CD4-positive, alpha-beta memory T cell (primary cell): Measurements from ENCODE around the gene CD2. TPM values are rescaled to one million over a fixed set of nuclear protein-coding genes. Genes with fewer than 3 reads are reported as not detected.
A peak's percentile ranks its signal among the peaks of the same experiment; 100 is the strongest.

Source experiments
- CTCF ChIA-PET: fragments of 350-600 bp; sonication (Branson Sonifier 250); formaldehyde crosslinking; loops from one replicate; lab custom pipeline; 2021; ENCODE audit warnings: inconsistent platforms; ENCODE audit not compliant: partially characterized antibody; lab: Charles Lee
- POLR2A ChIA-PET: fragments of 350-600 bp; sonication (Branson Sonifier 250); formaldehyde crosslinking; loops from one replicate; lab custom pipeline; 2021; ENCODE audit not compliant: partially characterized antibody; lab: Charles Lee
- DNase-seq, 5 donors: peaks; one replicate each; pipeline versions ENCODE4 v3.0.0 to v3.0.0-alpha.2; 2020 to 2022; ENCODE audit warnings: mixed read lengths in 1 of 5
- H3K27ac ChIP-seq: one replicate; pipeline ENCODE4 v1.7.0; 2013; ENCODE audit warnings: low read depth, low read length
- H3K27me3 ChIP-seq: 2 replicates; pipeline ENCODE4 v1.7.0; 2013; ENCODE audit warnings: mild to moderate bottlenecking, low read length, moderate library complexity; ENCODE audit not compliant: insufficient read depth
- H3K36me3 ChIP-seq: 2 replicates; pipeline ENCODE4 v1.7.0; 2013; ENCODE audit warnings: mild to moderate bottlenecking, low read length, moderate library complexity; ENCODE audit not compliant: insufficient read depth
- H3K4me1 ChIP-seq: 2 replicates; pipeline ENCODE4 v1.7.0; 2013; ENCODE audit warnings: mild to moderate bottlenecking, low read length, moderate library complexity; ENCODE audit not compliant: insufficient read depth
- H3K4me3 ChIP-seq, 2 donors: one replicate each; pipeline ENCODE4 v1.7.0; 2013; ENCODE audit warnings: low read length in 2 of 2, mild to moderate bottlenecking in 1 of 2
- H3K9me3 ChIP-seq, 2 donors: one replicate each; pipeline ENCODE4 v1.7.0; 2013; ENCODE audit warnings: low read length in 2 of 2, control low read depth in 1 of 2; ENCODE audit not compliant: control insufficient read depth in 1 of 2
- H3K27ac Mint-ChIP-seq, 7 donors: one replicate each; pipeline ENCODE4 v1.8.0; 2020 to 2021; ENCODE audit warnings: mixed read lengths in 7 of 7, mild to moderate bottlenecking in 6 of 7, inconsistent platforms in 3 of 7, moderate library complexity in 3 of 7
- H3K27me3 Mint-ChIP-seq, 2 donors: one replicate each; pipeline ENCODE4 v1.8.0; 2020 to 2021; ENCODE audit warnings: mixed read lengths in 2 of 2
- H3K36me3 Mint-ChIP-seq, 2 donors: one replicate each; pipeline ENCODE4 v1.8.0; 2020 to 2021; ENCODE audit warnings: mixed read lengths in 2 of 2, inconsistent platforms in 1 of 2, mild to moderate bottlenecking in 1 of 2
- H3K4me1 Mint-ChIP-seq, 4 donors: one replicate each; pipeline ENCODE4 v1.8.0; 2020 to 2021; ENCODE audit warnings: mixed read lengths in 4 of 4, mild to moderate bottlenecking in 1 of 4
- H3K4me3 Mint-ChIP-seq, 8 donors: one replicate each; pipeline ENCODE4 v1.8.0; 2020 to 2021; ENCODE audit warnings: mixed read lengths in 8 of 8, mild to moderate bottlenecking in 7 of 8, moderate library complexity in 6 of 8, inconsistent platforms in 3 of 8
- H3K9me3 Mint-ChIP-seq, 8 donors: one replicate each; pipeline ENCODE4 v1.8.0; 2020 to 2021; ENCODE audit warnings: mixed read lengths in 8 of 8, mild to moderate bottlenecking in 5 of 8, inconsistent platforms in 3 of 8, moderate library complexity in 1 of 8
- intact Hi-C: fragments of 100-400 bp; cut with micrococcal nuclease; formaldehyde crosslinking; loops from one replicate; pipeline ENCODE4 v1.15.1; 2023
- polyA plus RNA-seq, 2 donors: library from polyadenylated mRNA; unstranded; fragments of 300-500 nt; fragmentation: Illumina TruSeq; gene quantifications; one replicate each; pipeline ENCODE4 v1.2.3, GENCODE V29; 2021
- total RNA-seq, 2 experiments: library from RNA; stranded (reverse); gene quantifications; one replicate each; pipeline ENCODE4 v1.2.3, GENCODE V29; 2021

CD2 gene
- total and polyA plus RNA-seq, 4 experiments from 2014 or later, result 305 to 471 (median 363) TPM

DNA sequence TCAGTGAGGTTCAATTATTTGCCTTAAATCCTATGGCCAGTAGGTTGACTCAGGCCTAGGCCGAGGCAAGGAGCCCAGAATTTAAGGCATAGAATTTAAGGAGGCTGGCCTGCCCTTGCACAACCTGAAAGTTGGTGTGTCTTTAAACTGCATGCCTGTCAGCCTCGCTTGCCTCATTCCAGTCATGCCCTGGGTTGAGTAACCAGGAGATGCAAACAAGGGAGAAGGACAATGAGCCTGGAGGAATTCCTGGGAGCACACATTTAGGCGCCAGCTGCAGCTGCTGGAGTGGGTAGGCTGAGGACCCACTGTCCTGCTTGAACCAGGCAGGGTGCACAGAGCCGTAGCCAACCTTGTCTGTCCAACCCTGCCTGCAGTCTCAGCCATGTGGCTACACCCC is 11.7 kb downstream of the CD2 start:
- Histone ChIP-seq H3K36me3 (peaks cover 69% of the 10 kb centered on the region), H3K4me3 (no peak overlapping the region), H3K27ac (peak overlapping the region; percentile 88), H3K4me1 (peaks cover 100% of the 10 kb centered on the region), H3K9me3 (no peaks in the 10 kb centered on the region), H3K27me3 (no peaks in the 10 kb centered on the region)
- Mint-ChIP-seq H3K27me3 (no peaks in the 10 kb centered on the region), H3K36me3 (peaks cover 80 to 86% of the 10 kb centered on the region in 2 donors), H3K4me1 (peaks cover 83 to 100% (median 95%) of the 10 kb centered on the region in 4 donors), H3K9me3 (no peaks in the 10 kb centered on the region), H3K27ac (peak overlapping the region; percentile 97 to 99 (median 98)), H3K4me3 (peak overlapping the region; percentile 7 to 94 (median 83))
- ChIA-PET CTCF (interaction anchor here (1.1 to 15.3 kb wide), 7 partner anchors 12 to 50 kb away, joined by 3 to 276 read pairs (median 69); partner anchors contain the start of gene CD2), POLR2A (interaction anchor here (1.0 to 33.0 kb wide), 7 partner anchors 3 to 221 kb away, joined by 3 to 1832 read pairs (median 513); partner anchors contain the start of gene CD2)
- intact Hi-C loops, result loop anchor here (10.0 kb wide), 1 partner anchor 391 kb away; the partner anchor contains the start of gene ATP1A1
- no peak for DNase-seq

DNA sequence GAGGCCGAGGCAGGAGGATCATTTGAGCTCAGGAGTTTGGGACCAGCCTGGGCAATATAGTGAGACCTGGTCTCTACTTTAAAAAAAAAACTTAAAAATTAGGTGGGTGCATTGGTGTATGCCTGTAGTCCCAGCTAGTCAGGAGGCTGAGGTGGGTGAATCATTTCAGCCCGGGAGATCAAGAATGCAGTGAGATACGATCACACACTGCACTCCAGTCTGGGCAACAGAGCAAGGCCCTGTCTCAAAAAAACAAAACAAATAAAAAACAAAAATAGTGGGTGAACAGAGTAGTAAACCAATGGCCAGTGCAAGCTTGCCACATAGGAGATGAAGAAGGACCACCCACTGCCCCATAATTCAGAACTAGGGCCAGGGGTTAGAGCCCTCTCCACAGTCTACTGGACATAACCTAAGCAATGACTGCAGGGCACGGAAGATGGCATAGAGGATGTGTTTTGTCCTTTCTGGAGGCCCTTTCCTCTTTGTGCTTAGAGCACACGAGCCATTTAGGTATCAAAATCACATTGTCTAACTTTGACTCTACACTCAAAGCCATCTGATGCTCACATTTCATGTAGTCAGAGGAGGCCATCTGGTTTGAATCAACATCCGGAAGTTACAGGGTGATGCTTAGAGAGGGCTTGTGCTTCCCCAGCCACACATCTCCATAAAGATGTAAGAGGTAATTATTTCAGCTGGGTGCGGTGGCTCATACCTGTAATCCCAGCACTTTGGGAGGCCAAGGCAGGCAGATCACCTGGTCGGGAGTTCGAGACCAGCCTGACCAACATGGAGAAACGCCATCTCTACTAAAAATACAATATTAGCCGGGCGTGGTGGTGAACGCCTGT is 12.6 kb downstream of the CD2 start:
- peak overlapping the region; percentile 88 for H3K27ac ChIP-seq
- no peaks in the 10 kb centered on the region for H3K27me3 Mint-ChIP-seq
- DNase-seq, result peak; percentile 55 to 80 (median 65)

DNA sequence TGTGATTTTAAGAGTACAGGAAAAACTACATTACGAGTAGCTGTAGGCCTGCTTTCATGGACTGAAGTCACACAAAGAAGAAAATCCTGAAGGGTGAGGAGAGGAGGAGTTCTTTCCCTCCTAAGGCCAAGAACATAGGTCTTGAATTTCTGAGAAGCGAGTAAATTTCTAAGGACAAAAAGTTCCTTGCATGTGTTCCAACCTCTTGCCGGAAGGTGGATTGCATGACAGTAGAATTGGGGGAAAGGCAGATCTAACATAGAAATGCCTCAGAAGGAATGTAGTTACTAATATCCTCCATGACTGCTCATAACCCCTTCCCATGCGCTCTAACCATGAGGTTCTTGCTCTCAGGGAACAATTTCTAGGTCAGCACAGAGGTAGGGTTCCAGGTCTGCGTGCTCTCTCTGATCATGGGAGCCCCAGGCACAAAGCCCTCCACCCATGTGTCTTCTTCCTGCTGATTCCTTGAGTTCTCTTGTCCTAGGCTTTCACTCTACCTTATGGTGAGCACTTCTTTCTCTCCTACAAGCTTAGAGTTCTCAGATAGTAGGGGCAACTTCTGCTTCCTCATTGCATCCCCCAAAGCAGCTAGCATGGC is 13.7 kb downstream of the CD2 start:
- Mint-ChIP-seq H3K4me3 (peak overlapping the region in 7 of 8 donors; percentile 53 to 94 (median 81)), H3K27ac (peak overlapping the region; percentile 97 to 99 (median 98)), H3K27me3 (no peaks in the 10 kb centered on the region), H3K4me1 (peaks cover 85 to 100% (median 94%) of the 10 kb centered on the region in 4 donors), H3K36me3 (peaks cover 60 to 68% of the 10 kb centered on the region in 2 donors), H3K9me3 (no peaks in the 10 kb centered on the region)
- H3K27me3 ChIP-seq, result no peaks in the 10 kb centered on the region
- intact Hi-C loops, result loop anchor here (10.0 kb wide), 1 partner anchor 393 kb away; the partner anchor contains the start of gene ATP1A1
- peaks cover 50% of the 10 kb centered on the region for H3K36me3 ChIP-seq
- H3K4me3 ChIP-seq, result peak overlapping the region in 1 of 2 donors; percentile 24
- CTCF ChIA-PET, result interaction anchor here (0.8 to 15.3 kb wide), 6 partner anchors 12 to 48 kb away, joined by 3 to 276 read pairs (median 105); partner anchors contain the start of gene CD2
- no peaks in the 10 kb centered on the region for H3K9me3 ChIP-seq
- H3K4me1 ChIP-seq, result peaks cover 100% of the 10 kb centered on the region
- DNase-seq, result no peak
- POLR2A ChIA-PET, result interaction anchor here (1.0 to 33.0 kb wide), 8 partner anchors 5 to 292 kb away, joined by 3 to 1832 read pairs (median 270); partner anchors contain the start of genes CD2 and TTF2
- peak overlapping the region; percentile 88 for H3K27ac ChIP-seq

More for the DNA sequence above, 12.6 kb downstream of the CD2 start:
- Mint-ChIP-seq H3K27ac (peak overlapping the region; percentile 97 to 99 (median 98)), H3K36me3 (peaks cover 71 to 77% of the 10 kb centered on the region in 2 donors), H3K9me3 (no peaks in the 10 kb centered on the region), H3K4me1 (peaks cover 86 to 100% (median 94%) of the 10 kb centered on the region in 4 donors), H3K4me3 (peak overlapping the region; percentile 4 to 94 (median 79))
- intact Hi-C loops, result loop anchor here (10.0 kb wide), 1 partner anchor 392 kb away; the partner anchor contains the start of gene ATP1A1
- Histone ChIP-seq H3K4me1 (peaks cover 100% of the 10 kb centered on the region), H3K36me3 (peaks cover 60% of the 10 kb centered on the region), H3K4me3 (peak overlapping the region in 1 of 2 donors; percentile 26), H3K27me3 (no peaks in the 10 kb centered on the region), H3K9me3 (no peaks in the 10 kb centered on the region)
- ChIA-PET CTCF (interaction anchor here (1.1 to 15.3 kb wide), 6 partner anchors 13 to 49 kb away, joined by 3 to 276 read pairs (median 120); partner anchors contain the start of gene CD2), POLR2A (interaction anchor here (1.0 to 33.0 kb wide), 8 partner anchors 4 to 293 kb away, joined by 3 to 1832 read pairs (median 270); partner anchors contain the start of genes CD2 and TTF2)

DNA sequence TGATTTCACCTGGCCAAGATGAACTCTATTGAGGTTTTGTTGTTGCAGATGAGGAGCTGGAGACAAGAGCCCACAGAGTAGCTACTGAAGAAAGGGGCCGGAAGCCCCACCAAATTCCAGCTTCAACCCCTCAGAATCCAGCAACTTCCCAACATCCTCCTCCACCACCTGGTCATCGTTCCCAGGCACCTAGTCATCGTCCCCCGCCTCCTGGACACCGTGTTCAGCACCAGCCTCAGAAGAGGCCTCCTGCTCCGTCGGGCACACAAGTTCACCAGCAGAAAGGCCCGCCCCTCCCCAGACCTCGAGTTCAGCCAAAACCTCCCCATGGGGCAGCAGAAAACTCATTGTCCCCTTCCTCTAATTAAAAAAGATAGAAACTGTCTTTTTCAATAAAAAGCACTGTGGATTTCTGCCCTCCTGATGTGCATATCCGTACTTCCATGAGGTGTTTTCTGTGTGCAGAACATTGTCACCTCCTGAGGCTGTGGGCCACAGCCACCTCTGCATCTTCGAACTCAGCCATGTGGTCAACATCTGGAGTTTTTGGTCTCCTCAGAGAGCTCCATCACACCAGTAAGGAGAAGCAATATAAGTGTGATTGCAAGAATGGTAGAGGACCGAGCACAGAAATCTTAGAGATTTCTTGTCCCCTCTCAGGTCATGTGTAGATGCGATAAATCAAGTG is 14.3 kb downstream of the CD2 start:
- Histone ChIP-seq H3K27me3 (no peaks in the 10 kb centered on the region), H3K4me3 (peak overlapping the region in 1 of 2 donors; percentile 24), H3K27ac (peak overlapping the region; percentile 88), H3K4me1 (peaks cover 97% of the 10 kb centered on the region), H3K9me3 (no peaks in the 10 kb centered on the region), H3K36me3 (peaks cover 43% of the 10 kb centered on the region)
- ChIA-PET POLR2A (interaction anchor here (0.8 to 33.0 kb wide), 9 partner anchors 13 to 292 kb away, joined by 3 to 1832 read pairs (median 12); partner anchors contain the start of genes CD2 and TTF2), CTCF (interaction anchor here (0.8 to 15.3 kb wide), 10 partner anchors 13 to 287 kb away, joined by 3 to 276 read pairs (median 8); partner anchors contain the start of gene CD2)
- Mint-ChIP-seq H3K36me3 (peaks cover 54 to 62% of the 10 kb centered on the region in 2 donors), H3K4me1 (peaks cover 82 to 100% (median 92%) of the 10 kb centered on the region in 4 donors), H3K9me3 (peaks cover 0 to 4% (median 0%) of the 10 kb centered on the region in 8 donors), H3K27me3 (no peaks in the 10 kb centered on the region), H3K4me3 (peak overlapping the region; percentile 29 to 94 (median 74)), H3K27ac (peak overlapping the region; percentile 97 to 99 (median 98))
- no peak for DNase-seq
- intact Hi-C loops, result loop anchor here (1.0 to 10.0 kb wide), 5 partner anchors 14 to 394 kb away; partner anchors contain the start of genes ATP1A1 and CD2

DNA sequence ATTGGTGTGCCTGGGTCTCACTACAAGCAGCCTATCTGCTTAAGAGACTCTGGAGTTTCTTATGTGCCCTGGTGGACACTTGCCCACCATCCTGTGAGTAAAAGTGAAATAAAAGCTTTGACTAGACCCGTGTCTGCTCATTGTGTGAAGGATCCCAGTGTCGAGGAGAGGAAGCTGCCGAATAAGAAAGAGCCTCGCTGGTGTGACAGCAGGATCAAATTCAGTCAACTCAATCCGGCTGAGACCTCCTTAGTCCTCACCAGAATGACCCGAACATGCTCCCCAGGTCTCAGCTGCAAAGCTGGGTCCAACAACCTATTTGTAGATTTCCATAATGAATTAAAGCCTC is 14.8 kb downstream of the CD2 start:
- ChIA-PET POLR2A (interaction anchor here (0.6 to 33.0 kb wide), 17 partner anchors 9 to 444 kb away, joined by 3 to 1832 read pairs (median 9); partner anchors contain the start of genes CD2 and TTF2), CTCF (interaction anchor here (0.9 to 15.3 kb wide), 17 partner anchors 8 to 291 kb away, joined by 3 to 276 read pairs (median 6); partner anchors contain the start of genes CD2 and TTF2)
- peaks cover 0 to 4% (median 0%) of the 10 kb centered on the region in 8 donors for H3K9me3 Mint-ChIP-seq
- Histone ChIP-seq H3K9me3 (no peaks in the 10 kb centered on the region), H3K27me3 (no peaks in the 10 kb centered on the region), H3K27ac (peak overlapping the region; percentile 88), H3K36me3 (peaks cover 39% of the 10 kb centered on the region), H3K4me1 (peaks cover 92% of the 10 kb centered on the region), H3K4me3 (peak overlapping the region in 1 of 2 donors; percentile 24)
- H3K36me3 Mint-ChIP-seq, result peaks cover 50 to 57% of the 10 kb centered on the region in 2 donors
- H3K4me3 Mint-ChIP-seq, result peak overlapping the region; percentile 29 to 94 (median 74)
- peak in 1 of 5 donors; percentile 49 for DNase-seq
- H3K27ac Mint-ChIP-seq, result peak overlapping the region; percentile 97 to 99 (median 98)
- intact Hi-C loops, result loop anchor here (1.0 to 10.0 kb wide), 5 partner anchors 15 to 394 kb away; partner anchors contain the start of genes ATP1A1 and CD2
- no peaks in the 10 kb centered on the region for H3K27me3 Mint-ChIP-seq
- peaks cover 78 to 96% (median 87%) of the 10 kb centered on the region in 4 donors for H3K4me1 Mint-ChIP-seq
